ENCODE data around the gene MED15. TPM values are rescaled to one million over a fixed set of nuclear protein-coding genes. Genes with fewer than 3 reads are reported as not detected.

Gene MED15
- total RNA-seq, 1 donor from 2014 or later = 30.5 TPM

GRCh38 chr22:20509344-20510047 is 2.1 kb downstream of the MED15 start:
- peak; percentile 84 for DNase-seq (ENCODE audit: low read depth, low spot score)

- no peak for DNase-seq (ENCODE audit: low read depth, low spot score)
Observed at GRCh38 chr22:20510811-20511577, 3.6 kb downstream of the MED15 start.

GRCh38 chr22:20511578-20512229 is 4.3 kb downstream of the MED15 start:
- no peak for DNase-seq (ENCODE audit: low read depth, low spot score)

GRCh38 chr22:20514658-20515406 is 7.4 kb downstream of the MED15 start:
- no peak for DNase-seq (ENCODE audit: low read depth, low spot score)

- no peak for DNase-seq (ENCODE audit: low read depth, low spot score)
Observed at GRCh38 chr22:20516399-20516798, 9.0 kb downstream of the MED15 start.

- no peak for DNase-seq (ENCODE audit: low read depth, low spot score)
Observed at GRCh38 chr22:20517422-20517821, 10.0 kb downstream of the MED15 start.

GRCh38 chr22:20517841-20518592 is 10.6 kb downstream of the MED15 start:
- DNase-seq (ENCODE audit: low read depth, low spot score) = no peak

GRCh38 chr22:20519558-20519957 is 12.1 kb downstream of the MED15 start:
- no peak for DNase-seq (ENCODE audit: low read depth, low spot score)

- no peak for DNase-seq (ENCODE audit: low read depth, low spot score)
Observed at GRCh38 chr22:20520093-20520511, 12.7 kb downstream of the MED15 start.

- no peak for DNase-seq (ENCODE audit: low read depth, low spot score)
Observed at GRCh38 chr22:20522134-20523004, 15.0 kb downstream of the MED15 start.

- no peak for DNase-seq (ENCODE audit: low read depth, low spot score)
Observed at GRCh38 chr22:20523086-20523983, 15.9 kb downstream of the MED15 start.

- no peak for DNase-seq (ENCODE audit: low read depth, low spot score)
Observed at GRCh38 chr22:20524004-20524481, 16.6 kb downstream of the MED15 start.

- DNase-seq (ENCODE audit: low read depth, low spot score) = no peak
Observed at GRCh38 chr22:20525048-20525447, 17.6 kb downstream of the MED15 start.

- DNase-seq (ENCODE audit: low read depth, low spot score) = no peak
Observed at GRCh38 chr22:20526305-20526627, 18.9 kb downstream of the MED15 start.

- DNase-seq (ENCODE audit: low read depth, low spot score) = no peak
Observed at GRCh38 chr22:20526628-20527355, 19.4 kb downstream of the MED15 start.

GRCh38 chr22:20528405-20528978 is 21.1 kb downstream of the MED15 start:
- DNase-seq (ENCODE audit: low read depth, low spot score) = no peak

- DNase-seq (ENCODE audit: low read depth, low spot score) = no peak
Observed at GRCh38 chr22:20530368-20531153, 23.2 kb downstream of the MED15 start.

All from pulmonary artery endothelial cell (primary cell).